GM06990 (cell line): ENCODE results near the gene YLPM1.
A peak's percentile ranks its signal among the peaks of the same experiment; 100 is the strongest.

Source experiments
- DNase-seq: peaks from one replicate; pipeline ENCODE4 v3.0.0-alpha.2; 2011; ENCODE audit not compliant: insufficient read length; ENCODE audit errors: extremely low read depth
- H3K27me3 ChIP-seq: replicated peaks from 2 replicates; pipeline ENCODE4 v1.6.0; 2011; ENCODE audit warnings: low read length; ENCODE audit not compliant: control insufficient read depth, insufficient read depth
- H3K36me3 ChIP-seq: 2 replicates; pipeline ENCODE4 v1.5.1; 2011; ENCODE audit warnings: low read length; ENCODE audit not compliant: control insufficient read depth, insufficient read depth
- H3K4me3 ChIP-seq: replicated peaks from 2 replicates; pipeline ENCODE4 v1.5.1; 2011; ENCODE audit warnings: low read depth, mild to moderate bottlenecking, control low read depth, low read length
- CTCF ChIP-seq: IDR thresholded peaks from 2 replicates; pipeline ENCODE4 v1.5.1; 2011; ENCODE audit warnings: low read length, control low read depth, mild to moderate bottlenecking, inconsistent platforms; ENCODE audit not compliant: insufficient read depth, poor library complexity, severe bottlenecking

Gene YLPM1

GRCh38 chr14:74855945-74856344, 92.8 kb downstream of the YLPM1 start:
- TF ChIP-seq CTCF, result no peak
- no peaks in the 10 kb centered on the region for H3K36me3 ChIP-seq
- no peak overlapping the region for H3K4me3 ChIP-seq
- H3K27me3 ChIP-seq, result no peaks in the 10 kb centered on the region
- no peak for DNase-seq

DNA sequence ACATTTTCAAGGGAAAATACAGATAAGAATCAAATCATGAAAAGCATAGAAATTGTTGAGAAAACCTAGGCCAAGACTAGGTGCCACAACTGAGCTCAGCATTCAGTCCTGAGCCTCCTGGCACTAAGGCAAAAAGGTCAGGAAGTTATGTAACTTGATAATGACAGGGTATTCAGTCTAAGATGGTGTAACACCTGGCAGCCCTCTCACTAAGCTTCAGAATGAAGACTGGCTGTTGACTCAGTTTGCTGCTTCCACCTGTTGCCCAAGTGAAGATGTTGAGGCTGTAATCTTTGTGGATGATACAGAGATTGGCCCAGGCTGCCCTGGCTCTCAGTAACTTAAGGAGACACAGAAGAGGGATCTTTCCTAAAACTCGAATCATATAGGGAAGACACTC, 93.2 kb downstream of the YLPM1 start:
- no peaks in the 10 kb centered on the region for H3K36me3 ChIP-seq
- H3K27me3 ChIP-seq, result no peaks in the 10 kb centered on the region
- no peak for DNase-seq
- TF ChIP-seq CTCF, result no peak
- H3K4me3 ChIP-seq, result no peak overlapping the region

DNA sequence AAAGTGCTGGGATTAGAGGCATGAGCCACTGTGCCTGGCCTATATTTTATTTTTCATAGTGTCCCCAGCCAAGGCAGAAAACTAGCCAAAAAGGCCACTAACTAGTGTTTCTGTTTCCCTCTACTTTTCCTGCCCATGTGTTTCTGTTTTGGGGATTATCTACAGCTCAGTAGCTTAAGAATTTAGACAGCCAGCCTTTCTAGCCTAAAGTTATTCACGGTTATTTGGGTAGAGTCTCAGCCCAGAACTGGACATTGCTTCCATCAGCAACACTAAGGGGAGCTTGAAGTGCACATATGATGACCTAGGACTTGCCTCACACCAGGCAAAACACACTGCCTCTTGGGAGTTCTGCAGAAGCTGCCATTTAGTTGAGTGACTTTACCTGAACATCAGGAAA, 94.9 kb downstream of the YLPM1 start:
- Histone ChIP-seq H3K27me3 (no peaks in the 10 kb centered on the region), H3K4me3 (no peak overlapping the region), H3K36me3 (no peaks in the 10 kb centered on the region)
- DNase-seq, result no peak
- no peak for TF ChIP-seq CTCF

- Histone ChIP-seq H3K36me3 (no peaks in the 10 kb centered on the region), H3K27me3 (no peaks in the 10 kb centered on the region), H3K4me3 (no peak overlapping the region)
- no peak for DNase-seq
- no peak for TF ChIP-seq CTCF
Observed at GRCh38 chr14:74859757-74860552, 96.8 kb downstream of the YLPM1 start.

DNA sequence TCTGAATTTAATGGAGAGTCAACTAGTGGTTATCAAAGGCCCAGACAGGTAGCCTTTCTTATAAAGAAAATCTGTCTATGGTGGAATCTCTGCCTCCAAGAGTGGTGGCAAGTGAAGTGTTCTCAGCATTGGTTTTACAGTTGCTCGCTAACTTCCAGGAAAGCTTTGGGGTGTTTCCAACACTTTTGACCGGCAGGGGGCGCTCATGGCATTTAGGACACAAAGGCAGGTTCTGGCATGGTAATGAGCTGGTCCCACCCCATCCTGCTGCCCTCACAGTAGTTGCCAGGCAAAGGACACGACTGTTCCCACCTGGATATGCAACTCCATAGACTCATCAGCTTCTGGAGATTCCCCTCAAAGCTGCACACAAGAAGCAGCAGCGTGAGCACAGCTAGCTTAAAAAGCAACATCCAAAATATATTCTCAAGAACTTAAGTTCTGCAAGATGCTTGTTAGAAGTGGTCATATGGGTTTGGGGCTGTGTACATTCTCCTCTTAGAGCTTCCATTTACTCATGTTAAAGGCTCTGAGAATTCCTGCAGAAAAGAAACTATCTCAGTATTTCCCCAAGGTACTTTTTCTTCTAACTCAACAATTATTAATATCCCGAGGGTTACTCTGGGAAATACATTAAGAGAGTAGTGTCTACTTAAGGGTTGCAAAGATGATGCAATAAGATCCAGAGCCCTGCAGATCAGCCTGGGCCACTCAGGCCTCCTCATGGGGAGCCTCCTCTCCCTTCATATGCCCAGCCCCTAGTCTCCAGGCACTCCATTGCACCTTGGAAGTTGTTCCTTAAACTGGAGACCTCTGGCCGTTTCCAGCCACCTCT, 98.0 kb downstream of the YLPM1 start:
- H3K36me3 ChIP-seq, result no peaks in the 10 kb centered on the region
- H3K27me3 ChIP-seq, result no peaks in the 10 kb centered on the region
- peak; percentile 52 for DNase-seq
- no peak overlapping the region for H3K4me3 ChIP-seq
- peak; percentile 82 for TF ChIP-seq CTCF
